Activated T-helper 1 cell treated with anti-CD3 and anti-CD28 coated beads, Interleukin-2, amount 50 U/mL, for 16 hours (primary cell): ENCODE results near the gene DLGAP4.

ENCODE experiments used
- DNase-seq, 2 donors: peaks; one replicate each; pipeline ENCODE4 v3.0.0-alpha.2; 2020; ENCODE audit warnings: low read depth in 1 of 2, low spot score in 1 of 2

The DLGAP4 gene

DNA sequence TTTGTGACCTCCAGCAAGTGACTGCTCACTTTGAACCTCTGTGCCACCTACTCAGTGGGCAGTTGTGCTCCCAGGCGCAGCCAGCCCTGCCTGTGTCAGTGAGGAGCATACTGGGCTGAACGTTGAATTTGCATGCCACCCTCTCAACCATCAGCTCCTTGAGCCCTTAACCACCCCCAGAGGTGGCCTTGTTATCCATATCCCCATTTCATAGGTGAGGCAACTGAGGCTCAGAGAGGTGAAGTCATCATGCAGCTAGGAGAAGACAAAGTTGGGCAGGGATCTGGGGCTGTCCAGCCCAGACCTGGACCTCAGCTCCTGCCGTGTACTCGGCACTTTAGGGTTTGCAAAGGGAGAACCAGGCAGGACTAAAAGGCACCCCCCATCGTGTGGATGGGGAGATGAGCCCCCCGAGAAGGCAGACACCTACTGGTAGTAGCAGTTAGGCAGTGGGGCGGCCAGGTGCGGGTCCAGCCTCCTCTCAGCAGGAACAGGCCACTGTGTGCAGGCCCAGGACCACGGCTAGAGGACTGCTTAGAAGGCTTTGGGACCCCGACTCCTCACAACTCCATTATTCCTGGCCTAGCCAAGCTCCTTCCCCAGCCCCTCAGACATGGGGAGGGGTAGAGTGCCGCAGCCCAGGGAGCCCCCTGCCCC, 134.4 kb downstream of the DLGAP4 start:
- no peak for DNase-seq

DNA sequence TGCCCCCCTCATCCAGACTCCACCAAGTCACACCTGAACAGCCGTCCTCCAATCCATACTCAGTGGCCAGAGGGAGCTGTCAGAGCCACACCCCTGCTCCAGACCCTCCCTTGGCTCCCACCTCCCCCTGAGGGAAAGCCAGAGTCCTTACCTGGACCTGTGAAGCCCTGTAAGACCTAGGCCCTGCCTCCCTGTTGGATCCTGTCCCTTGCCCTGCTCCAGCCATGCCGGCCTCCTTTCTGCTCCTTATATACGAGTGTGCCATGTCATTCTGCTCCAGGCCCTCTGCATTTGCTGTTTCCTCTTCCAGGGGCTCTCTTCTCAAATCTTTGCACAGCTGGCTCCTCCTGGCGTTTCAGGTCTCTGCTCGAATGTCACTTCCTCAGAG, 134.9 kb downstream of the DLGAP4 start:
- DNase-seq, result no peak

DNA sequence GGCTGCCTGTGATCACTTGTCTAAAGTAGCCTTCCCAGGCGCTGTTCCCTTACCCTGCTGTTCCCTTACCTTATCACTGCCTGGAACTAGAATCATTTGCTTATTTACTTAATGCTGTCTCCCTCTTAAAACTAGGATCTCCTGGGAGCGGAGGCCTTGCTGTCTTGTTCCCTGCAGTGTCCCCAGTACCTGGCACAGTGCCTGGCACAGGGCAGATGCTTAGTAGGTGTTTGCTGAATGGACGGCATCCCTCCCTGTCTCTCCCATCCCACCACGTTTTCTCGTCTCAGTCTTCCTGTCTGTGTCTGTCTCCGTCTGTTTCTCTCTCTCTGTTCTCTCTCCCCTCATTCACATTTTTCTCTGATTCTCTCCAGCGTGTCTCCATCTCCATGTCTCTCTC, 135.3 kb downstream of the DLGAP4 start:
- no peak for DNase-seq

DNA sequence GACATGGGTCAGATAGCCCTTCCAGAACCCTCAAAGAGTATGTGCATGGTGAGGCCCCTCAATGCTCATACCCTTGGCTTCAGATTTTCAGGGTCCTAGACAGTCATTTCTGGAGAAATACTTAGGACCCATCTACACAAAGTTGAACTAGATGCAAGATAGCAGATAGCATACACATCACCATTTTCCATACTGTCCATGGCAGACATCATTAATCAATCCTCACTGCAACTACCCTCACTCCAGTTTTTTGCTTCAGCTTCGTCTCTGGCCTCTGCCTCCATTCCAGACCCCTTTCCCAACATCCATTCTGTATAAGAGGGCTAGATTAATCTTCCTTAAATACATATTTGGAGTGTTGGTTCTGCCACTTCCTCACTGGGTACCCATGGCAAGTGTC, 139.7 kb downstream of the DLGAP4 start:
- DNase-seq, result no peak

DNA sequence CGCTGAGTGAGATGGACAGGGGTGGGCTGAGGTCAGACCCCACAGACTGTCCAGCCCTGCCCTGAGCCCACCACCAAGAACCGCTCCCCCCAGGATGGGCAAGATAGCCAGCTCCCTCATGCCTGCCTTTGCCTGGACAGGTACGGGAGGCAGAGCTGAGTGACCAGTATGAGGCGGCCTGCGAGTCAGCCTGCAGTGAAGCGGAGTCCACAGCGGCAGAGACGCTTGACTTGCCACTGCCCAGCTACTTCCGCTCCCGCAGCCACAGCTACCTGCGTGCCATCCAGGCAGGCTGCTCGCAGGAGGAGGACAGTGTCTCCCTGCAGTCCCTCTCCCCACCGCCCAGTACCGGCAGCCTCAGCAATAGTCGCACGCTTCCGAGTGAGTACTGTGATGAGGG, 140.4 kb downstream of the DLGAP4 start:
- no peak for DNase-seq

DNA sequence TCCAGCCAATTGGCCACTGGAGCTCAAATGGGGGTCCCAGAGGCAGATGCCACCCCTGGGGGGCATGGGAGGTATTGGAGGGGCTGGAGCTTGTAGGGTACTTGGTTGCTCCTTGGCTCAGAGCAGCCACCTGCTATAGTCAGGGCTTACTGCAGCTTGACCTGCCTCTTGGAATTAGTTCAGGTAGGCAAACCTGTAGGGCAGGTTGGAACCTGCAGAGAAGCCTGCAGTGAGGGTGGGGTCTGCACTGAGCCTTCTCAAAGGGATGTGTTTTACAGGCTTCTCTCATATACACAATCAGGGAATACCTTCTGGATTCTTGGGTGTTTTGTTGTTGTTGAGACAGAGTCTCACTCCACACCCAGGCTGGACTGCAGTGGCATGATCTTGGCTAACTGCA, 141.0 kb downstream of the DLGAP4 start:
- DNase-seq, result no peak

DNA sequence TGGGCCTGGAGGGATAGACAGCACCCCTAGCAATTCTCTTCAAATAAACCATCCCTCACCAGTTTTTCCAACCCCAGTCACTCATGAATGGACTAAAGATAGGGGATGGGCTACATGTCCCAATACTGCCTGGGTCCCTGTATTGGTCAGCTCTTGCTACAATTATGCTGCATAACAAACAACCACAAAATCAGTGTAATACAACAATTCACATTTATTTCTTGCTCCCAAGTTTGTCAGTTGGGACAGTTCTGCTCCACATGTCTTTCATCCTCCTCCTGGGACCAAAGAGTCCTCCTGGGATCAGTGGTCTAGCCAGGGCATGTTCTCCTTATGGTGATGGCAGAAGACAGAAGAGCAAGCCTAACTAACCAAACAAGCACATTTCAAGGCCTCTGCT, 143.5 kb downstream of the DLGAP4 start:
- DNase-seq, result no peak

DNA sequence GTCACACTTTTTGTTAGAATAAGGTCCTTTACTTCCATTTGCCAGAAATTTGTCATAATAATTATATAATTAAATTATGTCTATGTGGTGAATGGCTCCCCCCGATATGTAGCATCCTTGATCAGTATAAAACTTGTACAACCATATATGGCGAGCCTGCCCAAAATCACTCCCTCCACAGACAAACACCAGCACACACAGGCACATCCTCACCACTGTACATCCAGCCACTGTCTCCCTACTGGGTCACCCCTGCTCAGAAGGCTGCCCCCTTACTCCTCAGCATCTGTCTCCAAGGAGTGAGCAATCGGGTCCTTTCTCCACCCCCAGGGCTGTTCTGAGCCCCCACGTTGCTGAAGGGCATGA, 148.2 kb downstream of the DLGAP4 start:
- DNase-seq, result no peak

DNA sequence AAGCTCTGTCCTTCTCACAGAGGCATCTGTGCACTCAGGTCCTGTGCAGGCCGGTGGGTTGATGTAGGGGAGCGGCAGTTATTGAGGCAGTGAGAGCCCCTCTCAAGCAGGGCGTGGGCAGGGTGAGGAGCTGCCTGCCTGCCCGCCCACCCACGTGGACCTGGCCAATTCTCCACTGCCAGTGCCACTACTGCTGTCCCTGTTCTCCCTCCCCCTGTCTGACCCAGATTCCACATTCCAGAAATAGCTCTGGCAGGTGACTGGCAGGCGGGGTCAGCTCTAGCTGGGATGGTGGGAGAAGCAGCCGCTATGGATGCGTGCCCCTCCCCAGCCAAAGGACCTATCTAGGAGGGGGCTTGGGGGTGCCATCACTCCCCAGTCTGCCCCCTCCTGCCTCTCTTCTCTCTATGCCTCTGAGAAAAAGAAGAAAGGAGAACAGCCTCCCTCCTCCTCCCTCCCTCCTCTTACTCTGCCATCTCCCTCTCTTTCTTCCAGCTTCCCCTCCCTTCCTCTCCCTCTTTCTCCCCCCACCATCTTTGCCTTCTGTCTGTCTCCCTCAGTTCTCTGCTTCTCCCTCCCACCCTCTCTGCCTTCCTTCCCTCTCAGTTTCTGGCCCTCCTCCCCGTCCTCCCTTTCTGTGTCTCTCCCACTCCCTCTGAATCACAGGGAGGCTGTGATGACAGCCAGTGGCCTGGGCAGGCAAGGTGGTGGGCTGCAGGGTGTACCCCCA, 148.7 kb downstream of the DLGAP4 start:
- DNase-seq, result no peak

DNA sequence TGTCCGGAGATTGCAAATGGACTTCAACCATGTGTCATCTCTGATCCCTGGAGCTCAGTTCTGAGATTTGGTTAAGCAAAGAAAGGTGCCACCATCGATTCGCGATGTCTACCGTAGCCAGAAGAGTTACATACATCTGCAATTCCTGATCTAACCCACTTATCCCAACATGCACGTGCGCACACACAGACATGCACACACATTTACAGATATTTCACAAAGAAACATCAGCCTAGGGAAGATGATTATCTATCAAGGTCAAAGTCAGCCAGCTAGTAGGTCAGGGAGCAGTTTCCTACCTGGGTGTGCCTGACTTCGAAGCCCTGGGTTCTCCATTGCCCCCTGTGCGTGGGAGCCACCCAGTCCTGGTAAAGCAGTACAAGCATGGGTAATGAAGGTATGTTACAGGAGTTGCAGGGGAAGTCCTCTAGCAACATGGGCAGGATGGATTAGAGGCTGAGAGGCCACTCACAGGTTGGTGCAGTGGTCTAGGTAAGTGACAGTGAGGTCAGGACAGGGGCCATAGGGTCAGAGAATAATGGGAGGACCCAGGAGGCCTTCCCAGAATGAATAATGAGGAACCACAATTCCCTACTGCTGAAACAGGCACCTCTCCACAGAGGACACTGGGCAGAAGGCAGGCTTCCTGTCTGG, 150.0 kb downstream of the DLGAP4 start:
- DNase-seq, result no peak

DNA sequence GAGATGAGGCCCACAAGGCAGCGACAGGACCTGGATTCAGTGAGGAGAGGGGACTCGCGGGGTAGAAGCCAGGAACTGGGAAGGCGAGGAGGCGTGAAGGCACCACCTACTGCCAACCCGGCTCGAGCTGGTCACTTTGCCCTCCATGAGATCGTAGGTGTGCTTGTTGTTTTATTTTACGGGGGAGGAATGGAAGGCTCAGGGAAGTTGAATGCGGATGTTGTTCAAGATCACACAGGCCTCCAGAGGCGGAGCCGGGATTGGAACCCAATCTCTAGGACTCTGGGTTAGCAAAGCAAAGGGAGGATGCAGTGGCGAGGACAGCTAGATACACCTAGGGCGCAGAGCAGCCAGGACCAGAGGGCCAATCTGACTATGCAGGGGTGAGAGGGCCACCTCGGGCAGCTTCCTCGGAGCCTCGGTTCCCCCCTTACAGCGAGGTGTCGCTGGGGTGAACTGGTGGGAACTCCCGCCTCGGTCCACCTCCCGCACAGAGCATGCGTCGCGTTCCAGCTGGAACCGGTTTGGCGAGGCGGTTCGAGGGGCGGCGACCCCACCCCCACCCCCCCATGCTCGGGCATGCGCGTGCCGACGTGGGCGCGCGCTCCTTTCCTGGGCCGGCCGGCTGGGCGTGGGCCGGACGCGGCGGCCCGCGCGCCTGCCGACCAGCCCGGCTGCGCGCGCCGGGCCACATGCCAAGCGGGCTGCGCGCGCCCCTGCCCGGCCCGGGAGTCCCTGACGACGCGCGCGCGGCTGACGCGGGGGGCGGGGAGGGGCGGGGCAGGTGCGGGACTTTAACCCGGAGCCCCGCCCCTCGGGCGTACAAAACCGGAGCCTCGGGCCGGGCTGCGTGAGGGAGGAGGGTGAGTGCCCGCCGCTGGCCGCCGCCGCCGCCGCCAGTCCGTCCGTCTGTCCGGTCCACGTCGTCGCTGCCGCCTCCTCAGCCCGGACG, 154.8 kb downstream of the DLGAP4 start:
- peak; percentile 80 to 85 for DNase-seq

DNA sequence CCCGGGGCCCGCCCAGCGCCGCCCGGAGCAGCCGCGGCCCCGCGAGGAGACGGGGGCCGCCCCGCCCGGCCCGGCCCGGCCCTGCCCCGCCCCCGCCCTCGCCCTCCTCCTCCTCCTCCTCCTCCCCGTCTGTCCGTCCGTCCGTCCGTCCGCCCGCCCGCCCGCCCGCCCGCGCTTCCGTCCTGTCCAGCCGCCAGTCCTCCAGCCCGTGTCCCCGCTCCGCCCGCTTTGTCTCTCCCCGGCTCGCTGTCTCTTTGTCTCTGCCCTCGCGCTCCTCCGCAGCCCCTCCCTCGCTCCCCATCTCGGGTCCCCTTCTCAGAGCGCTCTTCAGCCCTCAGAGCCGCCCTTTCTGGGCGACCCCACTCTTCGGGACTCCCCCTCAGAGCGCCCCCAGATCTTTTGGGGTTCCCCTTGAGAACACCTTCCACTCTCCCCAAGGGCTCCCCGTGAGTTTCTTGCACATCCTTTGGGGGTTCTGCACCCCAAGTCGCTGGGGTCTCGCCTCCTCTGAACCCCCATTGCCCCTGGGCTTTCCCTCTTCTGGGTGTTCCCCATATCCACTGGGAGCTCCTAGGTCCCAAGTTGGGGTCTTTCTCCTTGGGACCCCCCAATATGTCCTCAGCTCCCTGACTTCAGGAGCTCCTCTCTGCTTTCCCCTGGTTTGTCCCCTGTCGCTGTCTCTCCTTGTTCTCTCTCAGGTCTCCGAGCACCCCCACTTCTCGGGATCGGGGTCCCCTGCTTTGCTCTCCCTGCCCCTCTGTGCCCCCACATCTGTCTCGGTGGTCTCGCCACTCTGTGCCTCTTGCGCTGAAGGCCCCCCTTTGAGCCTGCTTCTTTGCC, 155.7 kb downstream of the DLGAP4 start:
- DNase-seq, result no peak

DNA sequence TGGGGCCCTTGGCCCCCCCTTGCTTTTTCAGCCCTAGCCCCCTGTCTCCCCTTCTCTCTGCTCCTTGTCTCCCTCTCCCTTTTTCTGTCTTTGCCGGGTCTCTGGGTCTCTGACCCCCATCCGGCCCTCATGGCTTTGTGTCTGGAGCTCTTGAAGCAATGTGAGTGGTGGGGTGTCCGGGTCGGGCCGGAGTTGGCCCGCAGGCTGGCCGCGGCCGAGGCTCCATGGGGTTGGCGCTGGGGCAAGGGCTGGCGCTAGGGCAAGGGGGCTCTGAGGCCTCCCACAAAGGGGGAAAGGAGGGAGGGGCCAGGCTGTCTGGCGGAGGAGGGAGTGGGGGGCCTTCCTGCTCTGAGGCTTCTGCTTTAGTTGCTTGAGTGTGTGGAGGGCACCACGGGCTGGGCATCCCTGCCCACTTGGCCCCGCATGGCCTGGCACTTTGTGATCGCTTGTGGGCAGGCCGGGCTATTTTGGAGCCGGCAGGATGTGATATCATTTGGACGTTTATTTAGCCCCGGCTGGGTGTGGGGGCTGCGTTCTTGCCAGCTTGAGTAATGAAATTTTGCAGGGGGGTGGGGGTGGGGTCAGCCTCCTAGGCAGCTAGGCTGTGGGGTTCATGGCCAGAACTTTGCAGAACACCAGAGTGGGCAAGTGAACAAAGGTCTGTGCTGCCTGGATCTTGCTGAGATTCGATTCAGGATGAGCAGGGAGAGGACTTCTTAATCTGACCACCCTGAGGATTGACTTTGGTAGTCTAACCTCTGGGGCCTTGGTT, 156.5 kb downstream of the DLGAP4 start:
- DNase-seq, result no peak

DNA sequence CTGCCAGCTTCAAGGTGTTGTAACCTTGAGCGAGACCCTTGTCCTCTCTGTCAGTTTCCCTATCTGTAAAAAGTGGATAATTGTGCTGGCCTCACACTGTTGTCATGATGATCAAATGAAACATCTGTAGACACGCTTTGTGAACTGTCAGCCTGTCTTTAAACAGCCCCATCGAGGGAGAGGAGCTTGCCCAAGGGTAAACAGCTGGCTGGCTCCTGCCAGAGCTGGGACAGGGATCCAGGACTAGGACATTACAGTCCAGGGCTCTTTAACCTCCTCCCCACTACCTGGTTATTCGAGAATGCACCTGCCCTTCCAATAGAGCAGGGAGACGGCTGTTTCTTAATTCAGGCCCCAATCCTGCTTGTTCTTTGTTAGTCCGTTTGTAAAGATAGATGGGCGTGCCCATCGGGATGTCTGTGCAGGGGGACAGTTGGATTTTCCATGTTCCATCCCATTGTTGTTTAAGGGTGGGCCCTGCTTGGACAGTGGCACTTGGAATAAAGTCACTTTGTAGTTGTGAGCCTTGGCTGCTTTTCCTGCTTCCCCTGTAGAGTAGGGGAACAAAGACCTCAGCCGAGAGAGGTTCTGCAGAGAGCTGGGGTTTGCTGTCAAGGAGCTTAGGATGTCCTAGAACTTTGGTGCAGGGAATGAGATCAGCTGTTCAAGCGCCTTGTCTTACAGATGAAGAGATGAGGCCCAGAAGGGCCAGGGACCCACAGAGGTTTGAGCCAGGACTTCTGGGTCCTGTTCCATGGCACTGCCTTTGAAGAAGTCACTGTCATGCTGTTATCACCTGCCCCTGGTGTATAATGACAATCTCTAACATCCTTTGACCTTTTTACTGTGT, 157.3 kb downstream of the DLGAP4 start:
- DNase-seq, result no peak

DNA sequence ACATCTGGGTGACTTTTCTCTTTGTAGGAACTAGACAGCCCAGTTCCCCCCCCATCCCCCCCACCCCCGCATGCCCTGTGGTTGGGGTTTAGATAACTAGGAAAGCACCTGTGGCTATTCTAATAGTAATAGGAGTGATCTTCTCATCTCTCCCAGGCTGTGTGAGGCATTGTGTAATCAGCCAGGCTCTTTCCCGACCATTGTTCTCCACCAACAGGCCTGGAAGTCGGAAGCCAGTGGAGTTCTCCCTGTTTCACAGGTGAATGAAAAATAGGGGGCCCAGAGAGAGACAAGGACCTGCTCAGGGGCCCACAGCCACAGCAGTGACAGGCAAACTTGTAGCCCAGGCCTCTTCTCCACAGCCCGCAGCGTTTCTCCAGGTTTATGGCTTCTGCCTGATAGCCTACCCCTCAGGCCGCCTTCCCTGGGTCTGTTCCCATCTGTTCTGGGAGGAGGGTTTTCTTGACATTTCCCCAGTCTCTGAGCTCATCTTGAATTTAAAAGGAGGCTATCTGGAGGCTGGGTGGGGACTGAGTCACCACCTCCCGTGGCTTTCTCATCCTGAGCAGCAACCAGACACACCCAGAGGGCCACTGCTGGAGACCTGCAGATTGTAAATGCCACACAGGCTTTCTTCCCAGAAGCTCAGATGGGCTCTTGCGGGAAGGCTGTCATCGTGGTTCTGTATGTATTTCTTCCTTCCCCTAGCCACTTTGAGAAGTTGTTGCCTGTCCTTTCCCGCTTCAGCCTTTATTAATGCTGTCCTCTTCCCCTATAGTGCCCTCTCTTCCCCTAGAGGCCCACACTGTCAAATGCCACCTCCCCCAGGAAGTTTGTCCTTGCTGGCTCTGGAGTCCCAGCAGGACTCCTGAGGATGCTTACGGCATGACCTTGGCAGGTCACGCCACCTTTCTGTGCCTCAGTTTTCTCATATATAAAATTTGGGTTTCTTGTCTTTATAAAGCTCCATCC, 159.3 kb downstream of the DLGAP4 start:
- DNase-seq, result no peak

DNA sequence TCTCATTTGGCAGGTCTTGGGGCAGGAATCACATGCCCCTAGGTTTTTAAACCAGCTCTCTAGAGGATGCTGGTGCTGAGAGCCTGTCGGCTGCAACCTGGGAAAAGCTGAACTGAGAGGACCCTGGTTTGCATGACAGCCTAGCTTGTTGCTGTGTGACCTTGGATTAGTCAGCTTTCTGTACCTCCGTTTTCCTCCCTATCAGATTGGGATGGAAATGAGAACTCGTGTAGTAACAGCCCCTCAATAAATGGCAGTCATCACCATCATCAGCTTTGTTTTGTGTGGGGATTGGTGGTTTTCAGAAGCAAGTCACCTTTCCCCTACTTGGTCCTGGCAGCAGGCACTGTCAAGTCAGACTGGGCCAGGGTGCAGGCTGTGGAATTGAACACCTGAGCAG, 159.9 kb downstream of the DLGAP4 start:
- no peak for DNase-seq

DNA sequence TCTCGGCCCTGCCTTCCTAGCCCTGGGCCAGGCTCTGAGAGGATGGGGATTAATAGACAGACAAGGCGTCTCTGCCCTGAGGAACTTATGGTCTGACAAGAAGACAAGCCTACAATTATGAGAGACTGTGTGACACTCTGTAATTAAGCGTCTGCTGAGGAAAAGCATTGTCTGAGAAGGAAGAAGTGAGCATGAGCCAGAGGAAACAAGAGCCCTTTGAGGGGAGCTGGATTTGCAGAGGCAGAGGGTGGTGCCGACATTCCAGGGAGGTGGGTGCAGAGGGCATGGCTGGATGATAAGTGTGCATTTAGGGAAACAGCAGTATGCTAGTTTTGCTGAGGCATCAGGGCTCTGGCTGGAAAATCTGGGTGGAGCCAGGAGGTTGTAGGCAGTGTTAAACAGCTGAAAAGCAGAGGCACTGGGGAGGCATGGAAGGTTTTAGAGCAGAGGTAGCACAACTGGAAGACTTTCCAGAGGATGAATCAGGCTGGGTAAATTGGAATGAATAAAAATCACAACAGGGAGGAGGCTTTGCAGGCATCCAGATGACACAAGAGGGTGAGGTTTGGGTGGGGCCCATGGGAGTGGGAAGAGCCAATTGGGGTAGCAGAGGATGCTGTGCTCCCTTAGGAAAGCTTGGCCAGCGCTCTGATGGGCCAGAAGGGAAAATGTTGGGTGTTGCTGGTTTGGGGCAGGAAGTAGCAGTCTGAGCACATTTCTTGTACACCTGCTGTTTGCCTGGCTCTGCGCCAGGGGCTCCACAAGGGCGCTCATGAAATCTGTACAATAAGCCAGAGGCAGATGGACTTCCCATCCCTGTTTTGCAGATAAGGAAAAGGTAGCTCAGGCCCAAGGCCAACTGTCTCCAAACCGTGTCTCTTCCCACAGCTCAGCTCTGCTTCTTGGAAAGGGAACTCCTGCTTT, 161.2 kb downstream of the DLGAP4 start:
- DNase-seq, result peak in 1 of 2 donors; percentile 40
